Stimulated activated CD4-positive, alpha-beta T cell treated with anti-CD3 and anti-CD28 coated beads, TNF-alpha, amount 100 ng/mL, for 48 hours (primary cell): ENCODE data around the gene UROC1.

Experiments used
- DNase-seq, 3 donors: peaks; one replicate each; pipeline ENCODE4 v3.0.0-alpha.2; 2020; ENCODE audit warnings: low read depth in 3 of 3

Gene UROC1

DNA sequence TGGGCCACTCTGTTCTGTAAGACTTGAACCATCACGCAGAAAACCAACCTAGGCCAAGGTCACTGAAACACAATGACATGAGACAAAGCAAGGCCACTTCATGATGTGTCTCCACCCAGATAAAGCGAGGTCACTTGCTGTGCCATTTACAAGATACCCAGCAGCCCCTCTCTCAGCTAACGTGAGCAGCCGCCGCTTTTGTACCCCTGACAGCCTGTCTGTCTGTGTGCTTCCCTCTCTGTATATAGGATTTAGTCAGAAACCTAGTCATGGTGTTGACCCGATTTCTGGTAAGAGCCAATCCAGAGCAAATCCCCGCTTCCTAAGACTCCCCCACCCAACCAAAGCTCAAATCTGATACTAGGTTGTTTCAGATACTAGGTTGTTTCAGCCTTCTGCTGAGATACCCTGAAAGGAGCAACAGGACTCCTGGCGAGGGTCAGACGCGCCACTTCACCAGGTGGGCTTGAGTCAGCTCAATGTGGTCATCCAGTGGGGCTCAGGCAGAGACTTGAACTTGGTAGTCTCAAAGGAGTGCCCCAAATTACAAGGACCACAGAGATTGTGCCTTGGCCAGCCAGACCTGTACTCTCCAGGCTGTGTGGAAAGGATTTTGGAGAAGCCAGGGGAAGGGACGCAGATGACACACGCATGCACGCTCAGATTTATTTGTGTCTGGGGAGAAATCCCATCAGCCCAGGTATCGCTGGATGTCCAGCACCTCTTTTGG, 38.8 kb downstream of the UROC1 start:
- DNase-seq, result no peak

DNA sequence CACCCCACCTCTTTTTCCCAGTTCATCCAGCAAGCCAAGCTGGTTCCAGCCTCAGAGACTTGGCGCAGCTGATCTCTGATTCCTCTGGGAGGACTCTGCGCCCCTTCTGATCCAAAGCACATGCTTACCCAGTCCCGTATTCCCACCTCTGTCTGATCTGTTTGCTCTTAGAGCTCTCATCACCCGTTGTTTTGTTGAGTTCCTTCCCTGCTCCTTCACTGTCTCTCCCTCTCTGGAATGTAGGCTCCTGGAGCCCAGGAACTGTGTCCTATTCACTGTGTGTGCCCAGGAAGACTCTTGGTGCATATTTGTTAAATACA, 40.6 kb downstream of the UROC1 start:
- DNase-seq, result no peak

DNA sequence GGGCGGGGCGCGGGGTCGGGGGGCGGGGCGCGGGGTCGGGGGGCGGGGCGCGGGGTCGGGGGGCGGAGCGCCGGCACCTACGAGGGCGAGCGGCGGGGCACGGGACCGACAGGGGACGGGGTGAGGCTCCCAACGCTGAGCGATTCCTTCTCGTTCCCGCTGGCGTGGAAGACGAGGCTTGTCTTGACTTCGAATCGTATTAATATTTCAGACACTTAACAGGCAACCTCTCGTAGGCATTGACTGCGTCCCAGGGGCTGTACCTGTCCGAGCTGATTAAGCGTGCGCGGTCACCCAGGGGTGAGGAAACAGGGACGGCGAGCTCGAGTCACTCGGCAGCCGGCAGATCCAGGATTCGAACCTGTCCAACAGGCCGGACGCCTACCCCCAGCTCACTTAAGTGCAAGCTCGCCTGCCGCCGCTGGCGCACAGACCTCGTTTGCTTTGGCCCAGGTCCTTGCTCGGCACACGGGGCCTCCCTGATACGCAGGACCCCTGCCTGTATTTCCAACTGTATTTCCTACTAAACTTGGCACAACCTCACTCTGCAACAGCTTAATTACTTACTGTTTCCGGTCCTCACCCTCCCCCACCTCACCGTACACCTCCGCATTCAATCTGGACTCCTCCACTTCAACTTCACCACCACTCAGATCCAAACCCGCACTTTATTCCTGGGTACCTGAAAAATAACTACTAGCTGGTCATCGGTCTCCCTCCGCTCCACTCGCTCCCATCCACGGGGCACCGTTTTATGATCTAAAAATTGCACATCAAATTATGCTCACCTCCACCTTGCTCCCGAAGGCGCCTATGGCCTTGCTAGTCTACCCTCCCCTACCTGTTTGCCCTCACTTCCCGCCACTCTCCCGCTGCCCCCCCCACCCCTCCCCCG, 41.2 kb downstream of the UROC1 start:
- DNase-seq, result no peak

DNA sequence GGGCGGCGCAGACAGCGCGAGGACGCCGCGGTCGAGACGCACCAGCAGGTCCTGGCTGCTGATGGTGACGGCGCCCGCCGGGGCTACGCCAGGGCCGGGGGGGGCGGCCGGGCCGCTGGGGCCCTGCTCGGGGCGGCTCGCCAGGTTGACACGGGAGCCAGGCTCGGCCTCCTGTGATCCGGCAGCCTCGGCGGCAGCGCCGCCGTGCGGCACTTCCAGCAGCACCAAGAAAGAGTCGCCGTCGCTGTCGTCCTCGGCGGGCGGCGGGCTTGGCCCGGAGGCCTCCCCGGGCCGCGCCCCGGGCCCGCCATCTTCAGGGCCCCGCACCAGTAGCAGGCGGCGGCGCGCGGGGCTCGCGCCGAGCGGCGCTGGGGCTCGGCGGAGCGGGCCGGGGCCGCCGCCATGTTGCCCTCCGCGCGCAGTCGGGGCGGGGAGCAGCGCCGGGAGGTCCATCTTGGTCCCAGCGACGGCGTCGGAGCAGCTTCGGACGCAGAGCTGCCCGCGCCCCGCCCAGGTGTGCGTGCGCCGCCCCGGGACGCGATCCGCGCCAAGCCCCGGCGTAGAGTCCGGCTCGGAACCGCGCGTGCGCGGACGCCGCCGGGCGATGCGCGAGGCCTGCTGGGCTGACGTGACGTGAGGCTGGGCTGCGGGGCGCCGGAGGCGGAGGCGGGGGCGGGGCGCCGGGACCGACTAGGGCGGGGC, 42.0 kb downstream of the UROC1 start, which contains the start of gene ZXDC:
Gene ZXDC (minus strand): TSS at position 479 of the 702 bp plus-strand sequence. CDS start 26 bp downstream, at position 453.
- peak; percentile 83 to 89 (median 86) for DNase-seq

DNA sequence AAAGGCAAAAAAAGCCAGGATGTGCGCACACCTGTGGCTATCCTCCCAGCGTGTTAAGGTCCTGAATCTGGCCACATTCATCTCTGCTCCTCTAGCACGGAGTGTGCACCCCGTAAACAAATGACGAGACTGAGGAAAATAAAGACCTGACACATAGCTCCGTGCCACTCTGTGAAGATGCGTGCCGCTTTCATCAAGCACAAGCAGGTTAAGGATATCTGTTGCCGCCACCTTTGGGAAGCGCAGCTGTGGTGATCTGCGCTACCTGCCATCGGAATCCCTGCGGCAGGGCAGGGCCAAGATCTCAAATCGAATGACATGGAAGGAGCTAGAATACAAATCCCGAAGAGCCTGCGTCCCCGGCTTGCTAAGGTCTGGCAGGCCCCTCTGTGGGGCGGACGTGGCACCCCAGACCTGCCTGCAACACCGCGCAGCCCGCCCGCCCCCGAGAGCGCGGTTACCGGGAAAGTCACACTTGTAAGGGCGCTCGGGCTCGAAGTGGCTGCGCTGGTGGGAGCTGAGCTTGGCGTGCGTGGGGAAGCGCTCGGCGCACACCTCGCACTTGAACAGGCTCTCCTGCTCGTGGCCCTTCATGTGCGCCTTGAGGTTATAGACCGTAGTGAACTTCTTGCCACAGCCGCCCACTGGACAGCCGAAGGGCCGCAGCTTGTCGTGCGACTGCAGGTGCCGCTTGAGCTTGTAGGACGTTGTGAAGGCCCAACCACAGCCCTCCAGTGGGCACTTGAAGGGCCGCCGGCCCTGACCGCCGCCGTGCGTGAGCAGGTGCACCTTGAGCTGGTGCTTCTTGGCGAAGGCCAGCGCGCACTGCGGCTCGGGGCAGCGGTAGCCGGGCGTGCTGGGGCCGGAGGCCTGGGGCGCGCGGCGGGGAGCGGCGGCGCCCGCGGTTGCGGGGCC, 42.8 kb downstream of the UROC1 start:
- DNase-seq, result peak; percentile 13 to 21 (median 20)

DNA sequence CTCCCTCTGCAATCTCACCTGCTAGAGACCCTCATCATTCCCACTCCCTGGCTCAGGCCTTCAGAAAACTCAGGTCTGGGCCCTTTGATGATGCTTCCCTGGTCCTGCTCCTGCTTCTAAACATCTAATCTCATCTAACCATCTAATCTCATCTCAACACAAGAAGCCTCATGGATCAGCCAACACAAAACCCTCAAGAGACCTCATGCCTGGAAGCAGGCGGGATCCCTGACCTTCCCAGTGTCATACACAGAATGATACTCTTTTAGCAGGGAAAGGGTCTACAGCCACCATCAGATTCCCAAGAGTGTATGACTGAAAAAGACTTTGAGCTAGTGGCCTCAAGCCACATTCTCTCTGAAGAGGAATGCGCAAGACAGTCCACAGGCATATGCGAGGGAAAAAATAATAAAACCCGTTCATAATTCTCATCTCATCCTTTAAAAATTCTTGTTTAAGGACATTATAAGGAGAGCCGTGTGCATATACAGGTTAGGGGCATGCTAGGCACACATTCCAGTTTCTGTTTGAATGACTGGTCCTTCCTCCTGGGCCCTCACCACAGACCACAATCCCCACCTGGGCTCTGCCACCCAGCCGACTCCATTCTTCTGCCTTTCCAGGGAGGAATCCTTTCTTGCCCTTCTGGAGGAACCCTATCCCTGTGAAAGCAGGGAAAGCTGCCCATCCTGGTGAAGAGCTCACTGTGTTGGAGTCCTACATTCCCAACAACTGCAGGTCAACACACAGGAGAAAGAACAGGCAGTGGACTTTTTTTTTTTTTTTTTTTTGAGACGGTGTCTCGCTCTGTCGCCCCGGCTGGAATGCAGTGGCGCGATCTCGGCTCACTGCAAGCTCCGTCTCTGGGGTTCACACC, 44.0 kb downstream of the UROC1 start:
- no peak for DNase-seq

DNA sequence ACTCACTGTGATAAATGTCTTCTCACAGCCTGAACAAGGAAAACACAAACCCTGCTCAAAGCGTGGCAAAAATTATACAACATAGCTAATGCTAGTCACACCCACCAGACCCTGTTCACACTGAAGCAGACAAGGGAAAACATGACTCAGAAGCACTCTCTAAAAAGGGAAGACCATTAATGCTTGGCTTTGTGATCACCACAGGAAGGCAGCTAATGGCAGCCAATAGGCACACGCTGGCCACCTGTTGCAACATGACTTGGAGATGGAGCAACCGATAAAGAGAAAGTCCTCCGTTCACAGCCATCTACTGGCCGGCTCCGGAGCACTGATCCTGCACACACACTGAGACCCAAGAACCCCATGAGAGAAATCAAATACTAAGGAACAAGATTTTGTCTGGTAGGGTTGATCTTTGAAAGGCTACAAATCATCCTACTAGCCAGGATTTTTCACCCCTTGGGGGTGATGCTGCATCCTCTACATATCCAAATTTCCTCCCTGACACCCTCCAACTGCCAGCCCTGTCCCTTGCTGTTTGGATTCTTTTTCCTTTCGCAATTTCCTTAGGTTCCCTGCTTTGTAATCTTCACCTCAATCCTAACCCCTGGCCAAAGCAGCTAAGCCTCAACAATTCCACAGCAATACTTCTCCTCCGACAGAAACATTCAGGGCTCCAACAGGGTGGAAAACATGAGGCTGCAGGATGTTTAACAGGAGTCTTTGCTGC, 45.1 kb downstream of the UROC1 start:
- DNase-seq, result no peak

DNA sequence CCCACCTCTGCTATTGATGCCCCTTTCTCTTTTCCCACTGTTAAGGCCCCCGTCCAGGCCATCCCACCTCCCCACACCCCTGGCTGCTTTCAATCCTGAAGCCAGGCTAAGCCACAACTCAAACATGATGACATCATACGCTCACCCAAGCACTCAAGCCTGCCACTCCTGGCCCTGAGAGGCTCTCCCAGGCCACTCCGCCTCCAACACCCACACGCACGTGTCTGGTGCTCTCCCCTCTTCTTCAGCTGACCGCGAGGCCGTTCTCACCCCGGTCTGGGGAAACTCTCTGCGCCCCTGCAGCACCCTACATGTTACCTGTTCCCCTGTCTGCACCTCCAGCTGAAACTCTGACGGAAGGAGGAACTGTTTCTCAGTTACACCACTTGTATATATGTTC, 48.1 kb downstream of the UROC1 start:
- DNase-seq, result no peak

DNA sequence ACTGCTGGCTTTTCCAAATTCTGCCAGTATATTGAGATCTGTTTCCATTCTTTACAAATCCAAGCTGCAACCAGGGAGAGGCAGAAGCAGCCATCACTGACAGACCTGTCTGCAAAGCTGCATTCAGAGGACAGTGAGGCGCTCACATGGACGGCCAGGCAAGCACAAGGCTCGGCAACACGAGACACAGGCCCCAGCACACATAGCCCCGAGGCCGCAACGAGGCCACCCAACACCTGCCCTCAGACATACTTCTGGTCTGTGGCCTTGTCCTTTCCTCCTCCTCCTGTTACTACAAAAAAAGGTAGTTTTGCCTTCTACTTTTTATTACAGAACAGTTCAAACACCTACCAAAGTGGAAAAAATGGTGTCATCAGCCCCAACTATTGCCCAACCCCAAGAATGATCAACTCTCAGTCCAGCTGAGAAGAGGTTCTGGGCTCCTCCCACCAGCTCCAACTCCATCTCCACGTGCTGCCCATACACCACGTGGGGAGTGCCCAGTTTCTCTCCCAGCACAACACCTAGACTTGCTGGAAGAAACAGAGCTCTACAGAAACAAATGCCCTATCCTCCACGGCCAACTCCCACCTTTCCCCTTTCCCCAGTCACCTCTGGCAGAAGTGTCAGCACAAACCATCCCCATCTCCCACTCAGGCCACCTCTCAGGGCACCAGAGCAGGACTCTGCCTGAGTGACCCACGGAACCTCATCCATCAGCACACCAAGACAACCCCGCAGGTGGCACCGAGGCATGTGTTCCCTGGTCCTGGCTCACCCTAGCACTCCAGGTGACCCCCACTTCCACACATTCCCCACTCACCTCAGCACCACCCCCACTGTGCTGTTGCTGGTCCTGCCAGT, 49.3 kb downstream of the UROC1 start:
- no peak for DNase-seq

DNA sequence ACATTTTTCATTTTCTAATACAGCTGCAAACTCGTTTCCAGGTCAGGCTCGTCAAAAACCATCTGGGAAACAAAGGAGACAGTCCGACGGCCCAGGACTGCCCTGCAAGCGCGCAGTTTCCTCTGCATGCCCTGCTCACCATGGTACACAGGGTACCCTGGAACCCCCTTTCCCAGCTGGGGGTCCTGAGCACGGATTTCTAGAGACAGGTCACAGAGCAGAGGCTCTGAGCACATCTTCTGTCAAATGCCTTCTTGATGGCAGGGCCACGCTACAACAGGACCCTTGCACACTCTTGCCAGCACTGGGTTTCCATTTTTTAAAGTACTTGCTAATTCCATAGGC, 50.0 kb downstream of the UROC1 start:
- DNase-seq, result no peak

DNA sequence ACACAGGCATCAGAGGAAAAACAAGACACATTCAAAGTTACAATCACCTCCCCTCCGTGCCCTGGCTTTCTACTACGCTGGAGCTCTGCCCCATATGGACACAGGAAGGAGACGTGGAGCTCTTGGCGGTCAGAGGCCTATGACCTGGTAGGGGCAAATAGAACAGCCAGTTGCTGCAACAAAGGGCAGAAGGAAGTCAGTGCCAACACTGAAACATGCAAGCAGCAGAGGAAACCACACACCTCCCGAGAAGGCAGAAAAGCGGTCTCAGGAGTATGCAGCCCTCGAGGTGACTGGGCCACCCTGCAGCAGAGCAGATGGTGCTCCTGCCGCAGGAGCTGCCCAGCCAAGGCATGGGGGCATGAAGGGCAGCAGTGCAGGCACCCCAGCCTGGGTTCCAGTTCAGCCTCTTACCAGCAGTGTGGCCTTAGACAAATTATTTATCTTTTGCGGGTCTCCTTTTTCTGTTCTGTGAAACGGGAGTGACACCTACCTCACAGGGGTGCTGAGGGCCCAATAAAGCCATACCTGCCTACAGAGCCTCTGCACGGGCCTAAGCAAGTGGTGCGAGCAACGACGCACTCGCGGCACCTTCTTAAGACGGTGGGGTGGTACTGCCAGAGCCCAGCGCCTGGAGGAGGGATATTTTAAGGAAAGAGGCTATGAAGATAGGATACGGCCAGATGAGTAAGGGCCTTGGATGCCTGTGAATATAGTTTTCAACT, 50.5 kb downstream of the UROC1 start:
- DNase-seq, result no peak

DNA sequence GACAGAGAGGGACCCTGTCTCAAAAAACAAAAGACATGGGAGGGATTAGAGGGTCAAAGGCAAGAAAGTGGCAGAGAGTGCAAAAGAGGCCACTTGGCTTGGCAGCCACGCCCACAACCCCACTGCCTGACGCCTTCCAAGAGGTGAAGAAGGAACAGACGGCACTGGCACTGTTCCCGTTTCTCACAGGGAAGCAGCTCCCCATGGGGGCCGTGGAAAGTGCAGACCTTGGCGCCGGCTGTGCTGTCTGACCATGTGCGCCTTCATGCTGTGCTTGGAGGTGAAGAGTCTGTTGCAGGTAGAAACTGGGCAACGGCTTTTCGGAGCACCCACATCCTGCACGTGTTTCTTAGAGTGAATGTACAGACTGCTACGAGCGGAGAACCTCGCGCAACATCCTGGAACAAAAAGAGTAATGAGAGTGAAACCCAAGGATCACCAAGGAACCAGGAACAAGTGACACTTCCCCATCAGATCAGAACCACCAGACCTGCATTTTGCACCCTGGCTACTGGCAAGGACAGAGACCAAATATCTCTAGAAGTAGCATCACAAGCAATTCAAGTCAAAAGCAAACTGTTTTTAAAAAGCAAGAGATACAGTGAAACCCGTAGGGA, 51.5 kb downstream of the UROC1 start:
- DNase-seq, result no peak

DNA sequence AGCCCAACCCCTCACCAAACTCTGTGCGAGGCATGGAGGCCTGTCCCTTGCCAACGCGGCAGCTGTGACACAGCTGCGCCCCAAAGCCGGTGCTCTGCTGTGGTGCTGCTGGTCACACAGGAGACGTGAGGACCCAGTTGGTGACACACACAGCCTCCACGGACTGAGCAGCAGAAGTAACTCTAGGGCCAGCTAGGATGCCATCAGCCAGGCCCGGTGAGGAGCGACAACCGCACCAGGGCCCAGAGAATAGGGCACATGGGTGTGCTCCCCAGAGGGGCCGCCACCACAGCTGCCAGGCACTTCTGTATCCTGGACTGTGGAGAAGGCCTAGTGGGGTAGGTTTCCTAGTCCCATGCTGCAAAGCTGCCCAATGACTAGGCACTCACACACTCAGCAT, 52.6 kb downstream of the UROC1 start:
- no peak for DNase-seq

DNA sequence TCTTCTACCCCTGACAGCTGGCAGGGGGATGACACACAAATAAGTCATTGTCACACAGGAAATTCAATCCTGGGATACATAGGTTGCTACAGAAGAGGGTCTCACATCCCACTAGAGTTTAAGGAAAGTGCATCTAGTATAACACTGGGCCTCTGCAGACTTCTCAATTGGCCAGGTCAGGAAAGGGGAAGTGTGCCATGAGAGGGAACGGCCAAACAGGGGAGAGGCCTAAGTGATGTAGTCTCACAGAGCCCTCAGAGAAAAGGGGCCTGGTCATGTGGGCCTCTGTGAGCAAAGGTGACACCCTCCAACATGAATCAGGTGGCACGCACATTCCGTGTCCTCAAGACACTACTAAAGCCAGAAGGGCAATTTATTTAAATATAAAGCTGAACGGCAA, 53.1 kb downstream of the UROC1 start:
- no peak for DNase-seq

DNA sequence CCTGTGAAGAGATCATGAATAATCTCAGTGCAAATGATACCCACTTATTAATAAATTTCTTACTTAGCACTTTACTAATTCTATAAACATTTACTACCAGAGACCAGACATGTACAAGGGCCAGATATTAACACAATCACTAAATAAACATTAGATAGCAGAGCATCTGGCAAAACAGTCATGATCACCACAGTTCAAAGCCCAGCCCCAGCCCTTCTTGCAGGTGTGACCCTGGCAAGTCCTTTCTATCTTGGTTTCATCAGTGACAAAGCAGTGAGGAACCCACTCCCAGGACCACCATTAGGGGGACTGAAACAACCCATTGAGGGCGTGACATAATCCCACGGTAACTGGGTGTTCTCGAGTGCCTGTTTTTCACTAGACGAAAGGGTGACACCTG, 53.5 kb downstream of the UROC1 start:
- no peak for DNase-seq

DNA sequence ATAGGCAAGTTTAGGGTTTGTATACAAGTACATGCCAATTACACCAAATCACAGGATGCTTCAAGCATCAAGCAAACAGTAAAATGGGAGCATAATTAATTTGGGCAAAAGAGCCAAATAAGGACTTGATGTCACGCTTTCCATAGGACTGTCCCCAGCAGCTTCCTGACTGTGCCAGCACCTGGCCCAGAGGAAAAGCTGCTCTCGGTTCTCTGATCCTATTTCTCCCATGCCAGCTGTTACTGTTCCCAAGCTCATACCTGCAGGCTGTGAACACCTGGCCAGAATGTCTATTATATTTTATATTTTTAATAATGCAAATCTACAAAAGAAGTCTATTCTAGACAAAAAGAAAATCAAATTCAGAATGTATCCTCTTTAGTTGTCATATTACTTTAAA, 54.1 kb downstream of the UROC1 start:
- no peak for DNase-seq

DNA sequence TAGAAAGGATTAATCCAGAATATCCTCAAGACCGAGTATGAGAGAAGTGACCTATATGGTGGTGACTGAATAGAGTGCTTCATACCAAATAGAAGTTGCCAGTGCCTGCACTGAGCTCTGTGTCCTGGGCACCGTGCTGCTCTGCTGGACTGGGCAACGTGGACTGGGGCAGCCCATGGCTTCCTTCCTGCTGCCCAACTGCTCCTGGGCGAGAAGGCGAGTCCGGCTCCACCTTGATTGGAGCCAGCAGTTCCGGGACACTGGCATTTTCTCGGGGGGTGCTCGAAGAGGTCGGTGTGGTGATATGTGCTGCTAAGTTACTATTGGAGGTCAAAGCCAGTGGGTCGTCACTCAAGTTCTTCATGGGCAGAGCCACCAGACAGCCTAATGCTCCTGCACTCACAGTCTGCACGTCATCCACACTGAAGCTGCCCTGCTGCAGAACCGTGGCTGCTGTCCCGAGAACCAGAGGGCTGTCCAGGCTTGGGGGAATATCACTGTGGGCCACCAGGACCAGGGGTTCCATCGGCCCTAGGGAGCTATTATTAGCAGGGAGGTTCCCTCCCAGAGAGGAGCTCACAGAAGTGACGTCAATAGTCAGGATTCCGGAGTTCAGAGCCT, 56.0 kb downstream of the UROC1 start:
- DNase-seq, result no peak
